ENCODE measurements around the gene SMARCC2. TPM values are rescaled to one million over a fixed set of nuclear protein-coding genes. Genes with fewer than 3 reads are reported as not detected.

SMARCC2 gene
- polyA plus RNA-seq, 2 of the 4 experiments (the other 2 are of a cell fraction), result 51.9 to 83.9 TPM

- WGBS (ENCODE audit: missing lambda C conversion rate), result 75% methylated on average over 5 of the region's 5 CpGs
- Histone ChIP-seq H3K4me3 (no peak overlapping the region; the same call in 2 of the 3 replicates), H3K4me2 (peak overlapping the region; percentile 82), H3K9me3 (no peaks in the 10 kb centered on the region), H3K27ac (peak overlapping the region in 1 of 2 experiments; percentile 93; a peak in 2 of 6 replicates), H3K4me1 (peaks cover 21% of the 10 kb centered on the region; the same call in 2 of the 3 replicates)
- TF ChIP-seq CBX8 (IDR thresholded peaks at IDR 0.05) (no peak), FOXS1 (CRISPR knock-in tag; IDR thresholded peaks at IDR 0.05) (no peak), HOXB5 (CRISPR knock-in tag; IDR thresholded peaks at IDR 0.05) (no peak), ZSCAN20 (CRISPR knock-in tag; IDR thresholded peaks at IDR 0.05) (no peak), TP53 (CRISPR knock-in tag; IDR thresholded peaks at IDR 0.05) (no peak), RFX5 (IDR thresholded peaks at IDR 0.05) (no peak), POLR2A (IDR thresholded peaks at IDR 0.05; ENCODE audit: low read length) (no peak), GATA3 (IDR thresholded peaks at IDR 0.05; ENCODE audit: borderline replicate concordance) (no peak)
- CTCF ChIA-PET, result interaction anchor here (1.2 to 10.2 kb wide), 5 partner anchors 9 to 36 kb away, joined by 3 to 98 read pairs (median 5); partner anchors contain the start of genes ESYT1 and SMARCC2
- no peak for DNase-seq (ENCODE audit: low read depth in 1 of 2, low spot score in 1 of 2)
- ATAC-seq, result no peak
- no peak for FAIRE-seq
- POLR2A ChIA-PET, result interaction anchor here (0.6 kb wide), 1 partner anchor 12 kb away, joined by 4 read pairs; no protein-coding TSS in a partner anchor
Measured at GRCh38 chr12:56153678-56154065, 35.6 kb downstream of the SMARCC2 start.

DNA sequence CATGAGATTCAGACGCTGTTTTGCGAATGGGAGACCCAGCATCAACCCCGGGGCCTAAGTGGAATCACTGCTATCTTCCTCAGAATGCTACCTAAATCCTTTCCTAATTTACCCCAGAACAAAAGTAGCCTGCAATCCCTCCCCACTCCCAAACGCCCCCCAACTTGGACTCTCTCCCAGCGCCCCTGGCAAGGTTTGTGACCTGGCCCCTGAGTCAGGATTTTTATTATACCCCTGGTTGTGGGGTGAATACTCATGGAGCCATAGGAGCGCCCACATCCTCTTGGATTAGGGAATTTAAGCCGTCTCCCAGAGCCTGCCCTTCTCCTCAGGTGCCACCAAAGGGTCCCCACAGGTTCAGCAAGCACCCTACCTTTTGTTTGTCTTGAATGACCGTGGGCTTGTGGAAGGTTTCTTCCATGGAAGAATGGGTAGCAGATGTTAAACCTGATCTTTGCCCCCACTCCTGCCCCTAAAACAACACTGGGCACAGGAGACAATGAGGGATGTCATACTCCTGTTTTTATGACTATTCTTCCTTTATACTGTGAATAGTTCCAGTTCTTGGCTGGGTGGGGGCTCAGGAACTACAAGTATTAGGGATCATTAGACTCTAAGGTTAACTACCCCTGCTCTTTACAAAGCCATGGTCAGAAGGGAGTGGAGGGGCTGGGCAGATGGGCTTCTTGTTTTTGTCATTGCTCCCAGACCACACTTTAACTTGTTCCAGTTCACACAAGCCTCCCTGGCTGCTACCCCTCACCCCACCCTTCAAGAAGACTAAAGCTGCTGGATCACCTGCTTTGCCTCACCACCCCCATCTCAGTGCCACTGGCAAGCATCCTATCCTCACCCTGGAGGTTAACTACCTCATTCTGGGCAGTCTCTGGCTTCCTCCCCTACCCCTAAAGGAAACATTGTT is 36.3 kb downstream of the SMARCC2 start:
- no peak for ATAC-seq
- Histone ChIP-seq H3K27ac (peak overlapping the region; percentile 92 to 93), H3K4me2 (peak overlapping the region; percentile 82), H3K4me3 (peak overlapping the region; percentile 53), H3K4me1 (peaks cover 21% of the 10 kb centered on the region; the same call in 2 of the 3 replicates), H3K9me3 (no peaks in the 10 kb centered on the region)
- no peak for FAIRE-seq
- 16% methylated on average over 8 of the region's 8 CpGs for WGBS (ENCODE audit: missing lambda C conversion rate)
- ChIA-PET CTCF (interaction anchor here (0.6 to 10.2 kb wide), 4 partner anchors 9 to 341 kb away, joined by 3 to 98 read pairs (median 4); partner anchors contain the start of gene ESYT1), POLR2A (no interaction called here)
- TF ChIP-seq BCL3 (IDR thresholded peaks at IDR 0.05) (no peak), ZSCAN20 (CRISPR knock-in tag; IDR thresholded peaks at IDR 0.05) (no peak)
- TF ChIP-seq, protein P1, sequence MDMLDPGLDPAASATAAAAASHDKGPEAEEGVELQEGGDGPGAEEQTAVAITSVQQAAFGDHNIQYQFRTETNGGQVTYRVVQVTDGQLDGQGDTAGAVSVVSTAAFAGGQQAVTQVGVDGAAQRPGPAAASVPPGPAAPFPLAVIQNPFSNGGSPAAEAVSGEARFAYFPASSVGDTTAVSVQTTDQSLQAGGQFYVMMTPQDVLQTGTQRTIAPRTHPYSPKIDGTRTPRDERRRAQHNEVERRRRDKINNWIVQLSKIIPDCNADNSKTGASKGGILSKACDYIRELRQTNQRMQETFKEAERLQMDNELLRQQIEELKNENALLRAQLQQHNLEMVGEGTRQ (IDR thresholded peaks at IDR 0.05), result no peak
- no peak for DNase-seq (ENCODE audit: low read depth in 1 of 2, low spot score in 1 of 2)

- ATAC-seq (peak; percentile 89 to 93), DNase-seq (ENCODE audit: low read depth in 1 of 2, low spot score in 1 of 2) (peak; percentile 94), FAIRE-seq (no peak)
- POLR2A ChIA-PET, result interaction anchor here (0.8 to 1.4 kb wide), 7 partner anchors 9 to 178 kb away, joined by 3 to 19 read pairs (median 4); partner anchors contain the start of genes ESYT1, PA2G4, RAB5B and SMARCC2
- WGBS (ENCODE audit: missing lambda C conversion rate), result under 1% methylated on average over 35 of the region's 37 CpGs
- peaks cover 19% of the 10 kb centered on the region; the same call in 2 of the 3 replicates for H3K4me1 ChIP-seq
- no peaks in the 10 kb centered on the region for H3K9me3 ChIP-seq
- H3K27ac ChIP-seq, result peak within 1 kb of the TSS; percentile 92 to 93
- H3K4me3 ChIP-seq, result peak within 1 kb of the TSS; percentile 53
- H3K4me2 ChIP-seq, result peak within 1 kb of the TSS; percentile 82
- CTCF ChIA-PET, result interaction anchor here (0.6 to 5.3 kb wide), 10 partner anchors 9 to 340 kb away, joined by 3 to 27 read pairs (median 5); partner anchors contain the start of genes ESYT1, SMARCC2 and ZC3H10
- peak; percentile 58 for TF ChIP-seq BHLHE40 (IDR thresholded peaks at IDR 0.05; ENCODE audit: low read depth, low read length)
- TF ChIP-seq JUNB (IDR thresholded peaks at IDR 0.05), result no peak
- TF ChIP-seq RFX5 (IDR thresholded peaks at IDR 0.05), result no peak
- TF ChIP-seq SMC3 (IDR thresholded peaks at IDR 0.05), result no peak
- no peak for TF ChIP-seq RARB (CRISPR knock-in tag; IDR thresholded peaks at IDR 0.05)
- TF ChIP-seq TP53 (CRISPR knock-in tag; IDR thresholded peaks at IDR 0.05), result no peak
- no peak for TF ChIP-seq POLR2AphosphoS2 (conservative IDR thresholded peaks at IDR 0.05; ENCODE audit: low read length)
- TF ChIP-seq ZC3H11A (IDR thresholded peaks at IDR 0.05), result no peak
- TF ChIP-seq NFE2L2 (conservative IDR thresholded peaks at IDR 0.05; ENCODE audit: low read length), result no peak
- TF ChIP-seq RCOR1 (IDR thresholded peaks at IDR 0.05; ENCODE audit: low read depth, low read length), result no peak
- no peak for TF ChIP-seq SREBF2 (IDR thresholded peaks at IDR 0.05)
- TF ChIP-seq KDM5A (IDR thresholded peaks at IDR 0.05), result no peak
- TF ChIP-seq EHF (CRISPR knock-in tag; IDR thresholded peaks at IDR 0.05), result no peak
- peak; percentile 84 to 87 for TF ChIP-seq JUN (IDR thresholded peaks at IDR 0.05)
- TF ChIP-seq, protein P2, sequence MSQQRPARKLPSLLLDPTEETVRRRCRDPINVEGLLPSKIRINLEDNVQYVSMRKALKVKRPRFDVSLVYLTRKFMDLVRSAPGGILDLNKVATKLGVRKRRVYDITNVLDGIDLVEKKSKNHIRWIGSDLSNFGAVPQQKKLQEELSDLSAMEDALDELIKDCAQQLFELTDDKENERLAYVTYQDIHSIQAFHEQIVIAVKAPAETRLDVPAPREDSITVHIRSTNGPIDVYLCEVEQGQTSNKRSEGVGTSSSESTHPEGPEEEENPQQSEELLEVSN (IDR thresholded peaks at IDR 0.05; ENCODE audit: borderline replicate concordance, low read depth), result no peak
- no peak for TF ChIP-seq GATA3 (IDR thresholded peaks at IDR 0.05; ENCODE audit: borderline replicate concordance)
- TF ChIP-seq EHMT2 (IDR thresholded peaks at IDR 0.05; ENCODE audit: low read depth), result no peak
- no peak for TF ChIP-seq EP300 (IDR thresholded peaks at IDR 0.05)
- no peak for TF ChIP-seq NPAS2 (CRISPR knock-in tag; IDR thresholded peaks at IDR 0.05; ENCODE audit: borderline replicate concordance)
- TF ChIP-seq HDAC2 (IDR thresholded peaks at IDR 0.05), result no peak
- TF ChIP-seq ZNF302 (CRISPR knock-in tag; IDR thresholded peaks at IDR 0.05), result no peak
- TF ChIP-seq, protein P3, sequence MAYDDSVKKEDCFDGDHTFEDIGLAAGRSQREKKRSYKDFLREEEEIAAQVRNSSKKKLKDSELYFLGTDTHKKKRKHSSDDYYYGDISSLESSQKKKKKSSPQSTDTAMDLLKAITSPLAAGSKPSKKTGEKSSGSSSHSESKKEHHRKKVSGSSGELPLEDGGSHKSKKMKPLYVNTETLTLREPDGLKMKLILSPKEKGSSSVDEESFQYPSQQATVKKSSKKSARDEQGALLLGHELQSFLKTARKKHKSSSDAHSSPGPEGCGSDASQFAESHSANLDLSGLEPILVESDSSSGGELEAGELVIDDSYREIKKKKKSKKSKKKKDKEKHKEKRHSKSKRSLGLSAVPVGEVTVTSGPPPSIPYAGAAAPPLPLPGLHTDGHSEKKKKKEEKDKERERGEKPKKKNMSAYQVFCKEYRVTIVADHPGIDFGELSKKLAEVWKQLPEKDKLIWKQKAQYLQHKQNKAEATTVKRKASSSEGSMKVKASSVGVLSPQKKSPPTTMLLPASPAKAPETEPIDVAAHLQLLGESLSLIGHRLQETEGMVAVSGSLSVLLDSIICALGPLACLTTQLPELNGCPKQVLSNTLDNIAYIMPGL (CRISPR knock-in tag; IDR thresholded peaks at IDR 0.05; ENCODE audit: borderline replicate concordance), result no peak
- no peak for TF ChIP-seq NR3C1 (IDR thresholded peaks at IDR 0.05)
Measured at GRCh38 chr12:56152132-56152755, 37.0 kb downstream of the SMARCC2 start, which contains the start of gene MYL6B. Gene MYL6B, plus strand, starts transcription at chr12:56152587. Its CDS starts 1,332 bp downstream, at chr12:56153919.
